ENCODE results near the gene TMEM138. TPM values are rescaled to one million over a fixed set of nuclear protein-coding genes. Genes with fewer than 3 reads are reported as not detected.

TMEM138 gene
- total RNA-seq, 1 experiment from 2014 or later, result 46.3 TPM

DNA sequence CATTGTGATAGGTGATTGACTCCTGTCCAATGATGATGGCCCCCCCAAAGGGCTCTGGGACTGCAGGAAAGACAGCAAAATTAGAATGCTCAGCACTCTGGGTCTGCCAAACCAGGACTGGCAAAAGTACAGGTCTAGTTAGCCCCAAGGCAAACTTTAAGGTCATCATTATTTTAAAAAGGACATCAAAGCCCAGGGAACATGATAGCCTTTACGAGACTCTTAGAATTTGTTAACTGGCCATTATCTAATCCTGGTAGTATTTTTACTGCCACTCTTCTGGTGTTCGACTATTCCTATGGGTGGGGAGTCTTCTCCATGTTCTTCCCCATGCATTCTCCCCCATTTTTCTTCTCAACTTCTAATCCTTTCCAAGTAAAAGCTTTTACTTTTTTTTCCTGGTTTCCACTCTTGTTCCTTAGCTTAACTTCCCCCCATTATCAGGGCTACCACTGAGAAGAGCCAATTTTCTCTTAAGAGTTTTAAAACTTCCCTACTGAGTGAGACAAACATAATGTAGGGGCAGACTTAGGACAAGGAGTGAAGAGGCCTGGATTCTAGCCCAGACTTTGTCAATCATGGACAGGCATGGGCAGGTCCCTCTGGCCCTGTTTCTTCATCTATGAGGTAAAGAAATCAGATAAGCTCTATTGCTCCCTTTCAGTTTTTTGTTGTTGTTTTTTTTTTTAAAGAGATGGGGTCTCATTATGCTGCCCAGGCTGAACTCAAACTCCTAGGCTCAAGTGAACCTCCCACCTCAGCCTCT, 36.3 kb upstream of the TMEM138 start:
- BruUV-seq (replicated peaks), result no TSS peak
- Histone ChIP-seq H3K9me3 (no peaks in the 10 kb centered on the region), H3K4me1 (no peaks in the 10 kb centered on the region), H3K4me3 (ENCODE audit: low read depth, low read length) (no peak overlapping the region), H3K36me3 (ENCODE audit: control insufficient read depth, insufficient read depth, low read length) (peaks cover 2% of the 10 kb centered on the region), H3K27me3 (replicated peaks; ENCODE audit: control insufficient read depth, insufficient read depth, low read length) (no peaks in the 10 kb centered on the region)
- no peaks in the 10 kb centered on the region for H3K27me3 Mint-ChIP-seq (ENCODE audit: insufficient read depth, unreplicated experiment)
- intact Hi-C loops (cut with micrococcal nuclease; ENCODE audit: unreplicated experiment), result no loop called here
- no peaks in the 10 kb centered on the region for H3K9me3 Mint-ChIP-seq (ENCODE audit: unreplicated experiment)
- TF ChIP-seq, protein P1, sequence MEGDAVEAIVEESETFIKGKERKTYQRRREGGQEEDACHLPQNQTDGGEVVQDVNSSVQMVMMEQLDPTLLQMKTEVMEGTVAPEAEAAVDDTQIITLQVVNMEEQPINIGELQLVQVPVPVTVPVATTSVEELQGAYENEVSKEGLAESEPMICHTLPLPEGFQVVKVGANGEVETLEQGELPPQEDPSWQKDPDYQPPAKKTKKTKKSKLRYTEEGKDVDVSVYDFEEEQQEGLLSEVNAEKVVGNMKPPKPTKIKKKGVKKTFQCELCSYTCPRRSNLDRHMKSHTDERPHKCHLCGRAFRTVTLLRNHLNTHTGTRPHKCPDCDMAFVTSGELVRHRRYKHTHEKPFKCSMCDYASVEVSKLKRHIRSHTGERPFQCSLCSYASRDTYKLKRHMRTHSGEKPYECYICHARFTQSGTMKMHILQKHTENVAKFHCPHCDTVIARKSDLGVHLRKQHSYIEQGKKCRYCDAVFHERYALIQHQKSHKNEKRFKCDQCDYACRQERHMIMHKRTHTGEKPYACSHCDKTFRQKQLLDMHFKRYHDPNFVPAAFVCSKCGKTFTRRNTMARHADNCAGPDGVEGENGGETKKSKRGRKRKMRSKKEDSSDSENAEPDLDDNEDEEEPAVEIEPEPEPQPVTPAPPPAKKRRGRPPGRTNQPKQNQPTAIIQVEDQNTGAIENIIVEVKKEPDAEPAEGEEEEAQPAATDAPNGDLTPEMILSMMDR (IDR thresholded peaks at IDR 0.05; ENCODE audit: insufficient read depth in 1 of 2, low read depth in 1 of 2, low read length in 1 of 2, severe bottlenecking in 1 of 2, unreplicated experiment in 1 of 2), result no peak
- H3K27ac Mint-ChIP-seq (ENCODE audit: unreplicated experiment), result no peak overlapping the region
- POLR2A ChIA-PET, result interaction anchor here (1.1 kb wide), 1 partner anchor 103 kb away, joined by 4 read pairs; no protein-coding TSS in a partner anchor
- peaks cover 7% of the 10 kb centered on the region for H3K4me1 Mint-ChIP-seq (ENCODE audit: low read depth, unreplicated experiment)
- CTCF ChIA-PET, result no interaction called here
- no peak for DNase-seq
- H3K36me3 Mint-ChIP-seq (ENCODE audit: insufficient read depth, unreplicated experiment), result peaks cover 94% of the 10 kb centered on the region
- H3K4me3 Mint-ChIP-seq (ENCODE audit: unreplicated experiment), result no peak overlapping the region

DNA sequence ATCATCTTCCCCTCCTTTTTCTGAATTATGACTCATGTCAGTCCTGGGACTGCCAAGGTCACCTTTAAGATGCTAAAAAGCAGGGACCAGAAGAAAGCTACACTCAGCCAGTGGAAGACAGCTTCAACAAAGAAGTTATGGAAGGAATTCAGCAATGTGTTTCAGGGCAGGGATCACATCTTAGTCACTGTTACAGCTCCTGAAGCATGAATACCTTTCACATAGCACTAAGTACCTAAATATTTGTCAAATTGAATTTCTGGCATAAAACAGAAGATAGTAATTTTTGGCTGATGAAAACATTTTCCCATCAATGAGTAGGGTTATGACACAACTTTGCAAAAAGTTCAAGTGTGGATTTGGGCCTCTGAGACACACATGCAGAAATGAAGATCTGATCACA, 34.5 kb upstream of the TMEM138 start:
- intact Hi-C loops (cut with micrococcal nuclease; ENCODE audit: unreplicated experiment), result no loop called here
- peaks cover 2% of the 10 kb centered on the region for H3K36me3 ChIP-seq (ENCODE audit: control insufficient read depth, insufficient read depth, low read length)
- H3K4me1 Mint-ChIP-seq (ENCODE audit: low read depth, unreplicated experiment), result peaks cover 17% of the 10 kb centered on the region

DNA sequence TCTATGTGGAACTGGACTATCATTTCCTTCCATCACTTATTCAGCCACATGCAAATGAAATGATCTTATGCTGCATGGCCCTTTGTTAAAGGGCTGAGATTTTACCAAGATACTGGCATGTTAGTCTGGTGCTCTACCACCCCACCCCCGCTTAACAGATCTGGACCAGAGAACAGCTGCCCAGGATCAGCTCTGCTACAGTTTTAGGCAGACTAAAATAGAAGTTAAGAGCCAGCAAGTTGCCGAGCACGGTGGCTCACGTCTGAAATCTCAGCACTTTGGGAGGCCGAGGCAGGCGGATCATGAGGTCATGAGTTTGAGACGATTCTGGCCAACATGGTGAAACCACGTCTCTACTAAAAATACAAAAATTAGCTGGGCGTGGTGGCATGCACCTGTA, 33.8 kb upstream of the TMEM138 start:
- peaks cover 17% of the 10 kb centered on the region for H3K4me1 Mint-ChIP-seq (ENCODE audit: low read depth, unreplicated experiment)
- Histone ChIP-seq H3K36me3 (ENCODE audit: control insufficient read depth, insufficient read depth, low read length) (peaks cover 2% of the 10 kb centered on the region), H3K9me3 (no peaks in the 10 kb centered on the region), H3K4me1 (no peaks in the 10 kb centered on the region), H3K4me3 (ENCODE audit: low read depth, low read length) (no peak overlapping the region), H3K27me3 (replicated peaks; ENCODE audit: control insufficient read depth, insufficient read depth, low read length) (no peaks in the 10 kb centered on the region)
- ChIA-PET CTCF (no interaction called here), POLR2A (no interaction called here)
- TF ChIP-seq, protein P1 (IDR thresholded peaks at IDR 0.05; ENCODE audit: insufficient read depth in 1 of 2, low read depth in 1 of 2, low read length in 1 of 2, severe bottlenecking in 1 of 2, unreplicated experiment in 1 of 2), result no peak
- H3K9me3 Mint-ChIP-seq (ENCODE audit: unreplicated experiment), result no peaks in the 10 kb centered on the region
- intact Hi-C loops (cut with micrococcal nuclease; ENCODE audit: unreplicated experiment), result no loop called here
- no peak overlapping the region for H3K4me3 Mint-ChIP-seq (ENCODE audit: unreplicated experiment)
- no peak overlapping the region for H3K27ac Mint-ChIP-seq (ENCODE audit: unreplicated experiment)
- no peaks in the 10 kb centered on the region for H3K27me3 Mint-ChIP-seq (ENCODE audit: insufficient read depth, unreplicated experiment)
- H3K36me3 Mint-ChIP-seq (ENCODE audit: insufficient read depth, unreplicated experiment), result peaks cover 85% of the 10 kb centered on the region
- DNase-seq, result no peak
- no TSS peak for BruUV-seq (replicated peaks)

More for the DNA sequence above, 34.5 kb upstream of the TMEM138 start:
- BruUV-seq (replicated peaks), result no TSS peak
- no peak overlapping the region for H3K4me3 Mint-ChIP-seq (ENCODE audit: unreplicated experiment)
- no peaks in the 10 kb centered on the region for H3K9me3 Mint-ChIP-seq (ENCODE audit: unreplicated experiment)
- no peak overlapping the region for H3K27ac Mint-ChIP-seq (ENCODE audit: unreplicated experiment)
- no peak for DNase-seq
- H3K9me3 ChIP-seq, result no peaks in the 10 kb centered on the region
- peaks cover 85% of the 10 kb centered on the region for H3K36me3 Mint-ChIP-seq (ENCODE audit: insufficient read depth, unreplicated experiment)
- TF ChIP-seq, protein P1 (IDR thresholded peaks at IDR 0.05; ENCODE audit: insufficient read depth in 1 of 2, low read depth in 1 of 2, low read length in 1 of 2, severe bottlenecking in 1 of 2, unreplicated experiment in 1 of 2), result no peak
- H3K27me3 ChIP-seq (replicated peaks; ENCODE audit: control insufficient read depth, insufficient read depth, low read length), result no peaks in the 10 kb centered on the region
- ChIA-PET POLR2A (interaction anchor here (0.7 kb wide), 1 partner anchor 29 kb away, joined by 3 read pairs; no protein-coding TSS in a partner anchor), CTCF (no interaction called here)
- no peaks in the 10 kb centered on the region for H3K27me3 Mint-ChIP-seq (ENCODE audit: insufficient read depth, unreplicated experiment)
- H3K4me1 ChIP-seq, result no peaks in the 10 kb centered on the region
- H3K4me3 ChIP-seq (ENCODE audit: low read depth, low read length), result no peak overlapping the region
